Measurements from ENCODE around the gene DEFB125. TPM values are rescaled to one million over a fixed set of nuclear protein-coding genes. Genes with fewer than 3 reads are reported as not detected.

The DEFB125 gene
- total RNA-seq, 1 donor from 2014 or later: not detected

DNA sequence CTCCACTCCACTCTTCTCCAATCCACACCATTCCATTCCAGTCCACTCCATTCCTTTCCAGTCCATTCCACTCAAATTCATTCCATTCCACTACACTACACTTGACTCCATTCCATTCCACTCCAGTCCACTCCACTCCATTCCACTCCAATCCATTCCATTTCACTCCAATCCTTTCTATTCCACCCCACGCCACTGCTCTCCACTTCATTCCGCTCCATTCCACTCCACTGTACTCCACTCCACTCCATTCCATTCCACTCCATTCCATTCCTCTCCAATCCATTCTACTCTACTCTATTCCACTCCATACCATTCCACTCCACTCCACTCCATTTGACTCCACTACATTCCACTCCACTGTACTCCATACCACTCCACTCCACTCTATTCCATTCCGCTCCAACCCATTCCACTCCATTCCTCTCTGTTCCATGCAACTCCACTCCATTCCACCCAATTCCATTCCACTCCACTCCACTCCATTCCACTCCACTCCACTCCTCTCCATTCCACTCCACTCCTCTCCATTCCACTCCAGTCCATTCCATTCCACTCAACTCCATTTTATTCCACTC lies 23.4 kb upstream of the DEFB125 start:
- Histone ChIP-seq H3K27ac (replicated peaks) (no peak overlapping the region), H3K36me3 (no peaks in the 10 kb centered on the region), H3K9me3 (replicated peaks) (no peaks in the 10 kb centered on the region), H3K4me1 (no peaks in the 10 kb centered on the region), H3K27me3 (ENCODE audit: low read depth) (peaks cover 59% of the 10 kb centered on the region), H3K4me3 (no peak overlapping the region)
- intact Hi-C loops (cut with micrococcal nuclease): no loop called here
- DNase-seq: no peak
- TF ChIP-seq, protein P1, sequence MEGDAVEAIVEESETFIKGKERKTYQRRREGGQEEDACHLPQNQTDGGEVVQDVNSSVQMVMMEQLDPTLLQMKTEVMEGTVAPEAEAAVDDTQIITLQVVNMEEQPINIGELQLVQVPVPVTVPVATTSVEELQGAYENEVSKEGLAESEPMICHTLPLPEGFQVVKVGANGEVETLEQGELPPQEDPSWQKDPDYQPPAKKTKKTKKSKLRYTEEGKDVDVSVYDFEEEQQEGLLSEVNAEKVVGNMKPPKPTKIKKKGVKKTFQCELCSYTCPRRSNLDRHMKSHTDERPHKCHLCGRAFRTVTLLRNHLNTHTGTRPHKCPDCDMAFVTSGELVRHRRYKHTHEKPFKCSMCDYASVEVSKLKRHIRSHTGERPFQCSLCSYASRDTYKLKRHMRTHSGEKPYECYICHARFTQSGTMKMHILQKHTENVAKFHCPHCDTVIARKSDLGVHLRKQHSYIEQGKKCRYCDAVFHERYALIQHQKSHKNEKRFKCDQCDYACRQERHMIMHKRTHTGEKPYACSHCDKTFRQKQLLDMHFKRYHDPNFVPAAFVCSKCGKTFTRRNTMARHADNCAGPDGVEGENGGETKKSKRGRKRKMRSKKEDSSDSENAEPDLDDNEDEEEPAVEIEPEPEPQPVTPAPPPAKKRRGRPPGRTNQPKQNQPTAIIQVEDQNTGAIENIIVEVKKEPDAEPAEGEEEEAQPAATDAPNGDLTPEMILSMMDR (IDR thresholded peaks at IDR 0.05; ENCODE audit: borderline replicate concordance): no peak

DNA sequence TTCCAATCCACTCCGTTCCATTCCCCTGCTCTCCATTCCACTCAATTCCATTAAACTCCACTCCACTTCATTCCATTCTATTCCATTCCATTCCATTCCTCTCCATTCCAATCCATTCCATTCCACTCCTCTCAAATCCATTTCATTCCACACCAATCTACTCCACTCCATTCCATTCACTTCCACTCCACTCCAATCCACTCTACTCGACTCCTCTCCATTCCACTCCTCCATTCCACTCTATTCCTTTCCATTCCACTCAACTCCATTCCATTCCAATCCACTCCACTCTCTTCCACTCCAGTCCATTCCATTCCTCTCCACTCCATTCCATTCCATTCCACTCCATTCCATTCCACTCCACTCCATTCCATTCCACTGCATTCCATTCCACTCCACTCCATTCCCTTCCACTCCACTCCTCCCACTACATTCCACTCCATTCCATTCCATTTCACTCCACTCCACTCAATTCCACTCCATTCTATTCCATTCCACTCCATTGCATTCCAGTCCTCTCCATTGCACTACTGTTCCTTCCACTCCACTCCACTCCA lies 22.6 kb upstream of the DEFB125 start:
- intact Hi-C loops (cut with micrococcal nuclease): no loop called here
- no peak for DNase-seq
- peaks cover 65% of the 10 kb centered on the region for H3K27me3 ChIP-seq (ENCODE audit: low read depth)
- no peaks in the 10 kb centered on the region for H3K36me3 ChIP-seq
- H3K4me3 ChIP-seq: no peak overlapping the region
- no peaks in the 10 kb centered on the region for H3K4me1 ChIP-seq
- TF ChIP-seq, protein P1 (IDR thresholded peaks at IDR 0.05; ENCODE audit: borderline replicate concordance): no peak
- H3K27ac ChIP-seq (replicated peaks): no peak overlapping the region
- H3K9me3 ChIP-seq (replicated peaks): no peaks in the 10 kb centered on the region

DNA sequence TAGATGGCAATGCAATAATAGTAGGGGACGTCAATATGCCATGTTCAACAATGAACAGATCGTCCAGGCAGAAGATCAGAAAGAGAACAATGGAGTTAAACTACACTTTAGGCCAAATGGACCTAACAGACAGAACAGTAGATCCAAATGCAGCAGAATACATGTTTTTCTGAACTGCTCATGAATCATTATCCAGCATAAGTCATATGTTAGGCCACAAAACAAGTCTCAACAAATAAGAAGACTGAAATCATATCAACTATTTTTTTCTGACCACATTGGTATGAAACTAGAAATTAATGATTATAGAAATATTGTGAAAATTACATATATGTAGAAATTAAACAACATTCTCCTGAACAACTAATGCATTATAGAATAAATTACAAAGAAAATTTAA lies 10.2 kb upstream of the DEFB125 start:
- intact Hi-C loops (cut with micrococcal nuclease): no loop called here

DNA sequence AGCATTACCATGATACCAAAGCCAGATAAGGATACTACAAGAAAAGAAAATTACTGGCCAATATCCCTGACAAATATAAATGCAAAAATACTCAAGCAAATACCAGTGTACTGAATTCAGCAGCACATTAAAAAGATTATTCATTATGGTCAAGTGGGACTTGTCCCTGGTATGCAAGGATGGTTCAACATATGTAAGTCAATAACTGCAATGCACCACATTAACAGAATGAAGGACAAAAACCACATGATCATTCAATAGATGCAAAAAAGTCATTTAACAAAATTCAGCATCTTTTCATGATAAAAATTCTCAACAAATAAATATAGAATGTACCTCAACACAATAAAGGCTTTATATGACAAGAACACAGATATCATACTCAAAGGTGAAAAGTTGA lies 9.1 kb upstream of the DEFB125 start:
- H3K27me3 ChIP-seq (ENCODE audit: low read depth): peaks cover 24% of the 10 kb centered on the region
- TF ChIP-seq, protein P1 (IDR thresholded peaks at IDR 0.05; ENCODE audit: borderline replicate concordance): no peak
- H3K36me3 ChIP-seq: no peaks in the 10 kb centered on the region
- H3K4me3 ChIP-seq: no peak overlapping the region
- DNase-seq: no peak
- H3K4me1 ChIP-seq: no peaks in the 10 kb centered on the region
- intact Hi-C loops (cut with micrococcal nuclease): no loop called here
- no peak overlapping the region for H3K27ac ChIP-seq (replicated peaks)
- H3K9me3 ChIP-seq (replicated peaks): peaks cover 36% of the 10 kb centered on the region

More for the DNA sequence above, 10.2 kb upstream of the DEFB125 start:
- DNase-seq: no peak
- no peaks in the 10 kb centered on the region for H3K4me1 ChIP-seq
- H3K9me3 ChIP-seq (replicated peaks): peaks cover 36% of the 10 kb centered on the region
- H3K27me3 ChIP-seq (ENCODE audit: low read depth): peaks cover 27% of the 10 kb centered on the region
- TF ChIP-seq, protein P1 (IDR thresholded peaks at IDR 0.05; ENCODE audit: borderline replicate concordance): no peak
- H3K27ac ChIP-seq (replicated peaks): no peak overlapping the region
- H3K36me3 ChIP-seq: no peaks in the 10 kb centered on the region
- H3K4me3 ChIP-seq: no peak overlapping the region

DNA sequence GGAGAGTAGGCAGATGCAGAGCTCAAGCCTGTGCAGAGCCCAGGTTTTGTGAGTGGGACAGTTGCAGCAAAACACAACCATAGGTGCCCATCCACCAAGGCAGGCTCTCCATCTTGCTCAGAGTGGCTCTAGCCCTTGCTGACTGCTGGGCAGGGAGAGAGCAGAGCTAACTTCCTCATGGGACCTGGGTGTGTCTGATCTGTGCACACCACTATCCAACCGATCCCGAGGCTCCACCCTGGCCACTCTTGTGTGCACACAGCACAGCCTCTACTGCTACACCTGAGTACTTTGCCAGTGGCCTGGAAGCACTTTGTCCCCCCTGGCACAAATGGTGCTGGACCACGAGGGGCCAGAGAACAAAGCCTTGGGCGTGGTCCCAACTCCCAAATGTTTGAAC lies 7.9 kb upstream of the DEFB125 start:
- TF ChIP-seq, protein P1 (IDR thresholded peaks at IDR 0.05; ENCODE audit: borderline replicate concordance): no peak
- H3K4me3 ChIP-seq: no peak overlapping the region
- H3K9me3 ChIP-seq (replicated peaks): peaks cover 29% of the 10 kb centered on the region
- no peak for DNase-seq
- no peak overlapping the region for H3K27ac ChIP-seq (replicated peaks)
- H3K4me1 ChIP-seq: no peaks in the 10 kb centered on the region
- H3K27me3 ChIP-seq (ENCODE audit: low read depth): peaks cover 27% of the 10 kb centered on the region
- H3K36me3 ChIP-seq: no peaks in the 10 kb centered on the region
- intact Hi-C loops (cut with micrococcal nuclease): no loop called here
